Spleen (tissue), 11 donors: ENCODE data around the gene GPC4. TPM values are rescaled to one million over a fixed set of nuclear protein-coding genes. Genes with fewer than 3 reads are reported as not detected.

ENCODE experiments used
- DNase-seq: peaks from one replicate; pipeline ENCODE4 v3.0.0-alpha.2; 2020
- H3K27ac ChIP-seq, 8 donors: fragments of 200-600 bp; sonication (generic) in 7 of 8; 1 replicate in 4 of 8; 2 replicates in 4 of 8; pipeline versions ENCODE4 v1.5.0 to v1.8.0; 2016 to 2021; ENCODE audit warnings: inconsistent platforms in 4 of 8, mild to moderate bottlenecking in 4 of 8, moderate library complexity in 1 of 8
- H3K27me3 ChIP-seq, 7 donors: fragments of 200-600 bp; sonication (generic) in 6 of 7; replicated peaks in 1 of 7; 1 replicate in 4 of 7; 2 replicates in 3 of 7; pipeline versions ENCODE4 v1.5.0 to v1.8.0; 2016 to 2021; ENCODE audit warnings: inconsistent platforms in 3 of 7, mild to moderate bottlenecking in 1 of 7
- H3K36me3 ChIP-seq, 6 donors: fragments of 200-600 bp; sonication (generic) in 5 of 6; 1 replicate in 4 of 6; 2 replicates in 2 of 6; pipeline versions ENCODE4 v1.5.0 to v1.8.0; 2016 to 2021; ENCODE audit warnings: inconsistent platforms in 2 of 6
- H3K4me1 ChIP-seq, 6 donors: fragments of 200-600 bp; sonication (generic) in 5 of 6; 1 replicate in 3 of 6; 2 replicates in 3 of 6; pipeline versions ENCODE4 v1.5.0 to v1.8.0; 2016 to 2021; ENCODE audit warnings: inconsistent platforms in 3 of 6
- H3K4me3 ChIP-seq, 8 donors: fragments of 200-600 bp; sonication (generic) in 7 of 8; 1 replicate in 4 of 8; 2 replicates in 4 of 8; pipeline versions ENCODE4 v1.5.0 to v1.8.0; 2016 to 2021; ENCODE audit warnings: inconsistent platforms in 4 of 8, mild to moderate bottlenecking in 4 of 8, moderate library complexity in 2 of 8
- H3K9me3 ChIP-seq, 8 donors: fragments of 200-600 bp; sonication (generic) in 7 of 8; 1 replicate in 4 of 8; 2 replicates in 4 of 8; pipeline versions ENCODE4 v1.5.0 to v1.8.0; 2016 to 2021; ENCODE audit warnings: inconsistent platforms in 4 of 8
- POLR2A ChIP-seq, 3 donors: fragments of 450-650 bp; IDR thresholded peaks; one replicate each; pipeline ENCODE4 v1.5.1; 2017; ENCODE audit warnings: antibody characterized with exemption in 3 of 3, mild to moderate bottlenecking in 1 of 3
- POLR2AphosphoS5 ChIP-seq, 3 donors: sonication (generic); formaldehyde crosslinking; IDR thresholded peaks; one replicate each; pipeline ENCODE4 v1.5.1; 2017; ENCODE audit warnings: antibody characterized with exemption in 3 of 3
- WGBS, 5 donors: extraction: QIAGEN DNeasy Blood & Tissue Kit in 3 of 5; methylation state at CpG; one replicate each; pipeline versions ENCODE4 v1.1.5 to v1.1.7; 2013 to 2018; 5-methylcytosine and 5-hydroxymethylcytosine counted together
- intact Hi-C: fragments of 100-400 bp; cut with DNase I; formaldehyde crosslinking; loops from one replicate; pipeline ENCODE4 v1.15.0; 2023; ENCODE audit warnings: low total_unique reads
- polyA plus RNA-seq, 3 donors: library from polyadenylated mRNA; stranded (reverse); fragments of 200-250 nt; gene quantifications; one replicate each; pipeline ENCODE4 v1.2.1, GENCODE V29; 2013
- total RNA-seq, 7 donors: library from RNA; depleted of rRNA in 3 of 7; stranded (reverse); fragments of >200 nt in 3 of 7; fragmentation: NEBNext Ultra II Directional in 4 of 7; extraction: Animal tissue kit (Norgen Biotek cat#: 25700) in 4 of 7; gene quantifications; one replicate each; pipeline versions ENCODE4 v1.1.0 to v1.2.1, GENCODE V29; 2016 to 2021
- TF ChIP-seq, protein P1 (sequence below), 11 experiments: fragments of 200-600 bp in 7 of 11; fragments of 450-650 bp in 4 of 11; sonication (generic) in 4 of 11; IDR thresholded peaks in 8 of 11; conservative IDR thresholded peaks in 3 of 11; 1 replicate in 7 of 11; 2 replicates in 4 of 11; pipeline versions ENCODE4 v1.4.0 to v1.8.0; 2016 to 2021; ENCODE audit warnings: antibody characterized with exemption in 11 of 11, inconsistent platforms in 4 of 11, mild to moderate bottlenecking in 1 of 11
- donor health status: healthy with polysubstance abuse.
- donor health status: DM: no; HTN: no; CAD: no; lungs with moderate emphysema.
- donor health status: DM: no; HTN: no; CAD: no.
- donor health status: Bipolar disorder and iron deficiency.
- donor health status: healthy.
- donor health status: DM: no; HTN: no; CAD: no.
- donor health status: DM: yes; HTN: yes; CAD: no.

The GPC4 gene
- total and polyA plus RNA-seq, 10 donors: 0.70 to 17.7 (median 4.9) TPM

DNA sequence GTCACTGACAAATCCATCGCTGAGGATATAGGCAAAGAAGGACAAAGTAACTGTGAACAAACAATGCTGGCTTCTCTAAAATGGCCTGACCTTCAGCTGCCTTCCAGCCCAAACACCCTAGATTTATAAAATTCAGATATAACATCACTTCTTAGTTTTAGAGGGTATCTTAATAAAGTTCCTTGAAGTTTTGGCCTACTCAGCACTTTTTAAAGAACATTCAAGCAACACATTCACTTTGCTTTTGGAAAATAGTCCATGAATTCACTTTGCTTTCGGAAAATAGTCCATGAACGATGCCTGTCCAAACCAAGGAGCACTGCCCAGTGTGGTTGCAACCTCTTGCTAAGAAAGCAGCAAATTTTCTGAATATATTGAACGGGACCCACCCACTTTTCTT lies 142.1 kb downstream of the GPC4 start:
- H3K27ac ChIP-seq: no peak overlapping the region
- no peaks in the 10 kb centered on the region for H3K36me3 ChIP-seq
- peaks cover 0 to 10% (median 0%) of the 10 kb centered on the region in 8 donors for H3K9me3 ChIP-seq
- intact Hi-C loops: no loop called here
- H3K4me3 ChIP-seq: no peak overlapping the region
- H3K4me1 ChIP-seq: no peaks in the 10 kb centered on the region
- WGBS, 5 donors: 71 to 89% (median 86%) methylated on average over 4 of the region's 4 CpGs
- TF ChIP-seq POLR2AphosphoS5 (IDR thresholded peaks at IDR 0.05): no peak
- no peak for DNase-seq
- no peaks in the 10 kb centered on the region for H3K27me3 ChIP-seq

DNA sequence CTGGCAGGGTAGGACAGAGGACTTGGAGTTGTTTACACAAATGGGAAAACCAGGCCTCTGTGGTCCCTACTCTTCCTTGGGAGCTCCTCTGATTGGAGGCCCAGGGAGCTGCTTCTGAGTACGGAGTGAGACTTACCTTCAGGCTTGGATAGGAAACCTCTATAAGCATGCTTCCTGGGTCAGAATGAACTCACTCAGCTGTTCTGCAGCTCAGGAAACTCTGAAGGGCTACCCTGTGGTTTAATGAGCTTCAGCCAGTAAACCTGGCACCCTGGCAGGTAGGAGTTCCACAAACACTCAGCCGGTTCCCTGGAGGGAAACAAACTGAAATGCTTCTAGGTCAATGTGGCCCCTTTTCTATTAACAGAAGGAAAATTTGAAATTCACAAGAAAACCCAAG lies 146.1 kb downstream of the GPC4 start:
- 64 to 93% (median 80%) methylated on average over 1 to 2 of the region's 2 CpGs for WGBS, 5 donors
- intact Hi-C loops: no loop called here

GRCh38 chrX:133267621-133268020 lies 147.7 kb downstream of the GPC4 start:
- DNase-seq: no peak
- TF ChIP-seq POLR2AphosphoS5 (IDR thresholded peaks at IDR 0.05) (no peak), POLR2A (IDR thresholded peaks at IDR 0.05) (no peak)
- TF ChIP-seq, protein P1, sequence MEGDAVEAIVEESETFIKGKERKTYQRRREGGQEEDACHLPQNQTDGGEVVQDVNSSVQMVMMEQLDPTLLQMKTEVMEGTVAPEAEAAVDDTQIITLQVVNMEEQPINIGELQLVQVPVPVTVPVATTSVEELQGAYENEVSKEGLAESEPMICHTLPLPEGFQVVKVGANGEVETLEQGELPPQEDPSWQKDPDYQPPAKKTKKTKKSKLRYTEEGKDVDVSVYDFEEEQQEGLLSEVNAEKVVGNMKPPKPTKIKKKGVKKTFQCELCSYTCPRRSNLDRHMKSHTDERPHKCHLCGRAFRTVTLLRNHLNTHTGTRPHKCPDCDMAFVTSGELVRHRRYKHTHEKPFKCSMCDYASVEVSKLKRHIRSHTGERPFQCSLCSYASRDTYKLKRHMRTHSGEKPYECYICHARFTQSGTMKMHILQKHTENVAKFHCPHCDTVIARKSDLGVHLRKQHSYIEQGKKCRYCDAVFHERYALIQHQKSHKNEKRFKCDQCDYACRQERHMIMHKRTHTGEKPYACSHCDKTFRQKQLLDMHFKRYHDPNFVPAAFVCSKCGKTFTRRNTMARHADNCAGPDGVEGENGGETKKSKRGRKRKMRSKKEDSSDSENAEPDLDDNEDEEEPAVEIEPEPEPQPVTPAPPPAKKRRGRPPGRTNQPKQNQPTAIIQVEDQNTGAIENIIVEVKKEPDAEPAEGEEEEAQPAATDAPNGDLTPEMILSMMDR (IDR thresholded peaks at IDR 0.05 in 8 of 11, conservative IDR thresholded peaks at IDR 0.05 in 3 of 11): no peak
- Histone ChIP-seq H3K27ac (no peak overlapping the region), H3K36me3 (no peaks in the 10 kb centered on the region), H3K27me3 (no peaks in the 10 kb centered on the region), H3K4me3 (no peak overlapping the region), H3K9me3 (no peaks in the 10 kb centered on the region), H3K4me1 (no peaks in the 10 kb centered on the region)
- intact Hi-C loops: no loop called here
- WGBS, 5 donors: 80 to 93% (median 83%) methylated on average over 2 of the region's 2 CpGs

More for the DNA sequence above, 146.1 kb downstream of the GPC4 start:
- no peak overlapping the region for H3K27ac ChIP-seq
- no peak overlapping the region for H3K4me3 ChIP-seq
- H3K4me1 ChIP-seq: no peaks in the 10 kb centered on the region
- H3K9me3 ChIP-seq: no peaks in the 10 kb centered on the region
- no peaks in the 10 kb centered on the region for H3K36me3 ChIP-seq
- no peaks in the 10 kb centered on the region for H3K27me3 ChIP-seq
- no peak for DNase-seq
- TF ChIP-seq, protein P1 (IDR thresholded peaks at IDR 0.05 in 8 of 11, conservative IDR thresholded peaks at IDR 0.05 in 3 of 11): no peak
- TF ChIP-seq POLR2A (IDR thresholded peaks at IDR 0.05) (no peak), POLR2AphosphoS5 (IDR thresholded peaks at IDR 0.05) (no peak)

GRCh38 chrX:133265331-133265730 lies 150.0 kb downstream of the GPC4 start:
- Histone ChIP-seq H3K36me3 (no peaks in the 10 kb centered on the region), H3K27ac (no peak overlapping the region), H3K27me3 (no peaks in the 10 kb centered on the region), H3K9me3 (no peaks in the 10 kb centered on the region), H3K4me1 (no peaks in the 10 kb centered on the region), H3K4me3 (no peak overlapping the region)
- WGBS, 5 donors: 28 to 50% (median 30%) methylated on average over 13 of the region's 13 CpGs
- no peak for TF ChIP-seq POLR2AphosphoS5 (IDR thresholded peaks at IDR 0.05)
- TF ChIP-seq, protein P1 (IDR thresholded peaks at IDR 0.05 in 8 of 11, conservative IDR thresholded peaks at IDR 0.05 in 3 of 11): no peak
- TF ChIP-seq POLR2A (IDR thresholded peaks at IDR 0.05): no peak
- intact Hi-C loops: no loop called here
- no peak for DNase-seq

- Histone ChIP-seq H3K4me3 (no peak overlapping the region), H3K27me3 (no peaks in the 10 kb centered on the region), H3K27ac (no peak overlapping the region), H3K9me3 (no peaks in the 10 kb centered on the region), H3K36me3 (no peaks in the 10 kb centered on the region), H3K4me1 (no peaks in the 10 kb centered on the region)
- DNase-seq: no peak
- TF ChIP-seq POLR2AphosphoS5 (IDR thresholded peaks at IDR 0.05) (no peak), POLR2A (IDR thresholded peaks at IDR 0.05) (no peak)
- TF ChIP-seq, protein P1 (IDR thresholded peaks at IDR 0.05 in 8 of 11, conservative IDR thresholded peaks at IDR 0.05 in 3 of 11): no peak
- intact Hi-C loops: no loop called here
These were observed 156.8 kb downstream of the GPC4 start for GRCh38 chrX:133258481-133258880.
